Measurements from ENCODE around the gene RABEP2. TPM values are rescaled to one million over a fixed set of nuclear protein-coding genes. Genes with fewer than 3 reads are reported as not detected.

The RABEP2 gene
- total RNA-seq, 4 donors from 2014 or later: 66.7 to 108 (median 81.5) TPM

GRCh38 chr16:28937222-28937876 is 12.3 kb upstream of the RABEP2 start:
- DNase-seq (ENCODE audit: low spot score in 2 of 2): no peak
- Histone ChIP-seq H3K4me1 (peaks cover 3% of the 10 kb centered on the region), H3K36me3 (no peaks in the 10 kb centered on the region), H3K4me3 (no peak overlapping the region), H3K9me3 (no peaks in the 10 kb centered on the region), H3K27ac (no peak overlapping the region), H3K27me3 (no peaks in the 10 kb centered on the region)
- TF ChIP-seq POLR2A (IDR thresholded peaks at IDR 0.05) (no peak), EP300 (IDR thresholded peaks at IDR 0.05) (no peak), CTCF (IDR thresholded peaks at IDR 0.05) (no peak), POLR2AphosphoS5 (IDR thresholded peaks at IDR 0.05) (no peak)
- 82% methylated on average over 11 of the region's 14 CpGs for WGBS

GRCh38 chr16:28936784-28937155 is 11.7 kb upstream of the RABEP2 start:
- Histone ChIP-seq H3K4me3 (peak overlapping the region; percentile 24), H3K36me3 (no peaks in the 10 kb centered on the region), H3K4me1 (peaks cover 3% of the 10 kb centered on the region), H3K27me3 (no peaks in the 10 kb centered on the region), H3K27ac (no peak overlapping the region), H3K9me3 (no peaks in the 10 kb centered on the region)
- no peak for TF ChIP-seq CTCF (IDR thresholded peaks at IDR 0.05)
- TF ChIP-seq POLR2AphosphoS5 (IDR thresholded peaks at IDR 0.05): no peak
- no peak for TF ChIP-seq POLR2A (IDR thresholded peaks at IDR 0.05)
- TF ChIP-seq EP300 (IDR thresholded peaks at IDR 0.05): no peak
- WGBS: 81% methylated on average over 24 of the region's 26 CpGs
- DNase-seq (ENCODE audit: low spot score in 2 of 2): no peak

- Histone ChIP-seq H3K36me3 (no peaks in the 10 kb centered on the region), H3K27ac (no peak overlapping the region), H3K9me3 (no peaks in the 10 kb centered on the region), H3K4me3 (peak overlapping the region; percentile 24), H3K27me3 (no peaks in the 10 kb centered on the region), H3K4me1 (peaks cover 3% of the 10 kb centered on the region)
- peak; percentile 83 to 87 for DNase-seq (ENCODE audit: low spot score in 2 of 2)
- WGBS: 33% methylated on average over 36 of the region's 36 CpGs
- no peak for TF ChIP-seq EP300 (IDR thresholded peaks at IDR 0.05)
- TF ChIP-seq CTCF (IDR thresholded peaks at IDR 0.05): no peak
- no peak for TF ChIP-seq POLR2A (IDR thresholded peaks at IDR 0.05)
- no peak for TF ChIP-seq POLR2AphosphoS5 (IDR thresholded peaks at IDR 0.05)
These were observed 11.1 kb upstream of the RABEP2 start for GRCh38 chr16:28935924-28936783.

GRCh38 chr16:28935346-28935745 is 10.3 kb upstream of the RABEP2 start:
- no peak overlapping the region for H3K27ac ChIP-seq
- WGBS: 96% methylated on average over 4 of the region's 4 CpGs
- H3K36me3 ChIP-seq: no peaks in the 10 kb centered on the region
- H3K4me1 ChIP-seq: peaks cover 3% of the 10 kb centered on the region
- TF ChIP-seq CTCF (IDR thresholded peaks at IDR 0.05): no peak
- no peak for TF ChIP-seq POLR2A (IDR thresholded peaks at IDR 0.05)
- TF ChIP-seq EP300 (IDR thresholded peaks at IDR 0.05): no peak
- no peak for TF ChIP-seq POLR2AphosphoS5 (IDR thresholded peaks at IDR 0.05)
- H3K9me3 ChIP-seq: no peaks in the 10 kb centered on the region
- DNase-seq (ENCODE audit: low spot score in 2 of 2): no peak
- H3K4me3 ChIP-seq: no peak overlapping the region
- no peaks in the 10 kb centered on the region for H3K27me3 ChIP-seq

- H3K36me3 ChIP-seq: no peaks in the 10 kb centered on the region
- no peaks in the 10 kb centered on the region for H3K9me3 ChIP-seq
- no peak overlapping the region for H3K4me3 ChIP-seq
- no peak for DNase-seq (ENCODE audit: low spot score in 2 of 2)
- peaks cover 3% of the 10 kb centered on the region for H3K4me1 ChIP-seq
- H3K27me3 ChIP-seq: no peaks in the 10 kb centered on the region
- no peak overlapping the region for H3K27ac ChIP-seq
- no peak for TF ChIP-seq CTCF (IDR thresholded peaks at IDR 0.05)
- TF ChIP-seq EP300 (IDR thresholded peaks at IDR 0.05): no peak
- TF ChIP-seq POLR2AphosphoS5 (IDR thresholded peaks at IDR 0.05): no peak
- no peak for TF ChIP-seq POLR2A (IDR thresholded peaks at IDR 0.05)
- WGBS: 83% methylated on average over 2 of the region's 8 CpGs
These were observed 8.1 kb upstream of the RABEP2 start for GRCh38 chr16:28933171-28933570.
